Mononuclear cell (primary cell): ENCODE measurements around the gene STARD3NL. TPM values are rescaled to one million over a fixed set of nuclear protein-coding genes. Genes with fewer than 3 reads are reported as not detected.

Experiments
- H3K27me3 ChIP-seq: 2 replicates; pipeline ENCODE4 v1.6.0; 2011; ENCODE audit warnings: low read length, control low read depth; ENCODE audit not compliant: insufficient read depth
- H3K4me1 ChIP-seq: 2 replicates; pipeline ENCODE4 v1.5.1; 2011; ENCODE audit warnings: mild to moderate bottlenecking, low read length, control low read depth; ENCODE audit not compliant: insufficient read depth
- H3K4me3 ChIP-seq: 2 replicates; pipeline ENCODE4 v1.5.1; 2011; ENCODE audit warnings: mild to moderate bottlenecking, low read length, moderate library complexity
- H3K9me3 ChIP-seq: 2 replicates; pipeline ENCODE4 v1.5.1; 2011; ENCODE audit warnings: low read depth, mild to moderate bottlenecking, control low read depth, low read length
- total RNA-seq: library from RNA; depleted of rRNA; stranded (reverse); fragments of >200 nt; gene quantifications from one replicate; pipeline ENCODE4 v1.2.3, GENCODE V29; 2012

The STARD3NL gene
- total RNA-seq, 1 donor, result 30.1 TPM

GRCh38 chr7:38195804-38196595 lies 18.0 kb downstream of the STARD3NL start:
- H3K27me3 ChIP-seq, result no peaks in the 10 kb centered on the region
- H3K9me3 ChIP-seq, result no peaks in the 10 kb centered on the region
- no peak overlapping the region for H3K4me3 ChIP-seq
- peaks cover 6% of the 10 kb centered on the region for H3K4me1 ChIP-seq

- H3K27me3 ChIP-seq, result no peaks in the 10 kb centered on the region
- peaks cover 6% of the 10 kb centered on the region for H3K4me1 ChIP-seq
- no peaks in the 10 kb centered on the region for H3K9me3 ChIP-seq
- H3K4me3 ChIP-seq, result no peak overlapping the region
These were observed 20.3 kb downstream of the STARD3NL start for GRCh38 chr7:38198366-38198765.

- Histone ChIP-seq H3K27me3 (no peaks in the 10 kb centered on the region), H3K4me3 (no peak overlapping the region), H3K9me3 (no peaks in the 10 kb centered on the region), H3K4me1 (peaks cover 6% of the 10 kb centered on the region)
These were observed 21.1 kb downstream of the STARD3NL start for GRCh38 chr7:38199154-38199553.

GRCh38 chr7:38199782-38200181 lies 21.7 kb downstream of the STARD3NL start:
- Histone ChIP-seq H3K4me3 (no peak overlapping the region), H3K27me3 (no peaks in the 10 kb centered on the region), H3K9me3 (no peaks in the 10 kb centered on the region), H3K4me1 (peaks cover 6% of the 10 kb centered on the region)

- H3K27me3 ChIP-seq, result no peaks in the 10 kb centered on the region
- H3K4me3 ChIP-seq, result no peak overlapping the region
- no peaks in the 10 kb centered on the region for H3K4me1 ChIP-seq
- no peaks in the 10 kb centered on the region for H3K9me3 ChIP-seq
These were observed 28.0 kb downstream of the STARD3NL start for GRCh38 chr7:38206071-38206470.

- no peaks in the 10 kb centered on the region for H3K4me1 ChIP-seq
- no peaks in the 10 kb centered on the region for H3K9me3 ChIP-seq
- H3K27me3 ChIP-seq, result no peaks in the 10 kb centered on the region
- no peak overlapping the region for H3K4me3 ChIP-seq
These were observed 29.8 kb downstream of the STARD3NL start for GRCh38 chr7:38207843-38208242.

- H3K9me3 ChIP-seq, result no peaks in the 10 kb centered on the region
- H3K4me3 ChIP-seq, result no peak overlapping the region
- peaks cover 12% of the 10 kb centered on the region for H3K4me1 ChIP-seq
- H3K27me3 ChIP-seq, result no peaks in the 10 kb centered on the region
These were observed 33.4 kb downstream of the STARD3NL start for GRCh38 chr7:38211486-38211885.

- H3K4me1 ChIP-seq, result peaks cover 17% of the 10 kb centered on the region
- no peaks in the 10 kb centered on the region for H3K9me3 ChIP-seq
- H3K4me3 ChIP-seq, result no peak overlapping the region
- no peaks in the 10 kb centered on the region for H3K27me3 ChIP-seq
These were observed 33.9 kb downstream of the STARD3NL start for GRCh38 chr7:38211940-38212339.

- H3K4me1 ChIP-seq, result peaks cover 31% of the 10 kb centered on the region
- no peaks in the 10 kb centered on the region for H3K27me3 ChIP-seq
- no peak overlapping the region for H3K4me3 ChIP-seq
These were observed 37.1 kb downstream of the STARD3NL start for GRCh38 chr7:38215115-38215514.

GRCh38 chr7:38215735-38216670 lies 38.0 kb downstream of the STARD3NL start:
- Histone ChIP-seq H3K9me3 (no peaks in the 10 kb centered on the region), H3K27me3 (no peaks in the 10 kb centered on the region), H3K4me1 (peaks cover 32% of the 10 kb centered on the region), H3K4me3 (no peak overlapping the region)

More at GRCh38 chr7:38215115-38215514, 37.1 kb downstream of the STARD3NL start:
- H3K9me3 ChIP-seq, result no peaks in the 10 kb centered on the region

- Histone ChIP-seq H3K9me3 (no peaks in the 10 kb centered on the region), H3K4me1 (peaks cover 41% of the 10 kb centered on the region), H3K4me3 (no peak overlapping the region), H3K27me3 (no peaks in the 10 kb centered on the region)
These were observed 39.6 kb downstream of the STARD3NL start for GRCh38 chr7:38217672-38218071.

- Histone ChIP-seq H3K4me3 (no peak overlapping the region), H3K27me3 (no peaks in the 10 kb centered on the region), H3K4me1 (peaks cover 47% of the 10 kb centered on the region)
These were observed 42.4 kb downstream of the STARD3NL start for GRCh38 chr7:38220452-38220851.

GRCh38 chr7:38222481-38223096 lies 44.5 kb downstream of the STARD3NL start:
- H3K27me3 ChIP-seq, result no peaks in the 10 kb centered on the region
- H3K4me3 ChIP-seq, result no peak overlapping the region
- no peaks in the 10 kb centered on the region for H3K9me3 ChIP-seq
- peaks cover 36% of the 10 kb centered on the region for H3K4me1 ChIP-seq

More at GRCh38 chr7:38220452-38220851, 42.4 kb downstream of the STARD3NL start:
- no peaks in the 10 kb centered on the region for H3K9me3 ChIP-seq

- no peaks in the 10 kb centered on the region for H3K9me3 ChIP-seq
- H3K27me3 ChIP-seq, result no peaks in the 10 kb centered on the region
- H3K4me1 ChIP-seq, result peaks cover 36% of the 10 kb centered on the region
- H3K4me3 ChIP-seq, result no peak overlapping the region
These were observed 45.3 kb downstream of the STARD3NL start for GRCh38 chr7:38223306-38223705.

- Histone ChIP-seq H3K27me3 (no peaks in the 10 kb centered on the region), H3K4me1 (peaks cover 39% of the 10 kb centered on the region), H3K4me3 (no peak overlapping the region), H3K9me3 (no peaks in the 10 kb centered on the region)
These were observed 46.3 kb downstream of the STARD3NL start for GRCh38 chr7:38224392-38224791.
